SIG-M5 (cell line): ENCODE data around the gene MPPED1.

ENCODE experiments used
- DNase-seq: peaks from one replicate; lab custom pipeline; 2025; lab: John Stamatoyannopoulos, UW

Gene MPPED1

GRCh38 chr22:43411869-43412807 lies at the start of gene MPPED1:
Gene MPPED1 (plus strand): TSS chr22:43412014. CDS start chr22:43424986, 12,972 bp downstream.
- DNase-seq: no peak

DNA sequence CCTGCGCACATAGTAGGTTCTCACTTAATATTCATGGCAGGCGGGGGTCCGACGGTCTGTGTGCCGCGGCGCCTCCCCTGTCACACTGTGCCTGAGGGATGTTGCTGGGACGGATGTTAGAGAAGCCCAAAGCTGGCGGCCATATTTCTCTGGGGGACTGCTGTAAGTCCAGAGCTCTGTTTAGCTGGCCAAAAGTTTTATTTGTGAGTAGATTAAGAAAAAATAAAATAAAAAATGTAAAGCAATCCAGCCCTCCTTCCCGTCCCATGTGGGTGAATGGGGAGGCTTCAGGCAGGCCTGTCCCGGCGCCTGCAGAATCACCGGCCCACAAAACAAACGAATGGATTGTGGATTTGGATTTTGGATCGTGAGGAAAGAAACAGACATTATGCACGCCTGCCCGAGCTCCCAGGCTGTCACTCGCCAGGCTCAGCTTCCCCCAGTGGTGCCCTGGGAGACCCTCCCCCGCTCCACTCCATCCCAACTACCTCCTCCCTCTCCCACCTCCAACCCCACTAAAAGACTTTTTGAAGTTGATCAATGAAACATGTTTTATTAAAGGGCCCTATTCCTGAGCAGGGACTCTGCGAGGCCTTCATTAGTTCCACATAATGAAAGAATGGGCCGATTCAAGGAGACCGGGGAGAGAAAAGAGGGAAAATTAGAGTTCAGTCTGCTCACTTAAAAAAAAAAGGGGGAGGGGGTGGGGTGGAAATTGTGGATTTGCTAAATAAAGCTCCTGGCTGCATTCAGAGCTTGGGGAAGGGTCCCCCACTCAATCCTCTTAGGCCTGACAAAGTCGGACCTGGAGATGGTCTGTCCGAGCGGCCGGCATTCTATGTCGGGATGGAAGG lies 48.3 kb upstream of the MPPED1 start:
- no peak for DNase-seq

GRCh38 chr22:43364169-43364435 lies 47.7 kb upstream of the MPPED1 start:
- DNase-seq: no peak

GRCh38 chr22:43365715-43366440 lies 45.9 kb upstream of the MPPED1 start:
- DNase-seq: no peak

DNA sequence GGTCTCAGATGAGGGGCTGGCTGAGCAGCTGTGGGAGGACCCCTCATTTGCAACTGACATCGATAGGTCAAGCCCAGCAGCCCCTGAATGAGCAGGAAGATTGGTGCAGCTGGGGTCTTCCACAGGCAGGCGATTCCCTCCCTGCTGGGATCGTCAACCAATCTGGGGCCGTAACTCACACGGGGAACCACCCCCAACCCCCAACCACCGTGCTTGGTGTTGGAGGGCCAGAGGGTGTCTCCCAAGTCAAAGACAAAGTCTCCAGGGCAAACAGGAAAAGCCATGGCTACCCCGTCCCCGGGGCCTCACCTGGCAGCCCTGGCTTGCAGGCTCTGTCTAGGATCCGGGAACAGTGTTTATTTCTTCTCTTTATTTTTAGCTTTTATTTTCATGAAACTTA lies 41.8 kb upstream of the MPPED1 start:
- DNase-seq: no peak

DNA sequence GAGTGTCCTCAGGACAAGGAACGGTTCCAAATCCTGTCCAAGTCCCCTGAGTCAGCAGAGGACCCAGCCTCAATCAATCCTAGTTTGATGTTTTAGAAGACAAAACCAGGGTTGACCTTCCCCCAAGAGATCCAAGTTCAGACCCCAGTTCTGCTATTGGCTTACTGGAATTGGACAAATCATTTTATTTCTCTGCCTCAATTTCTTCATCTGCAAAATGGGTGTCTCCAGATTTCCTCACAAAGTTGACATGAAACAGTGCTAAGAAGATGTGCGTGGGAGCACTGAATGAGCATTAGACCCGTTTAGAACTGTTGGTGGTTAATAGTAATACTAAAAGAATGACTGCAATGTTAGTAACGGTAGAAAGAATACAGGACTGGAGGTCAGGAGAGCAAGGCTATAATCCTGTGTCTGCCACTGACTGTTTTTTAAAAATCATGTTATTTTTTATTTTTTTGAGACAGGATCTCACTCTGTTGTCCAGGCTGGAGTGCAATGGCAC lies 35.8 kb upstream of the MPPED1 start:
- no peak for DNase-seq

DNA sequence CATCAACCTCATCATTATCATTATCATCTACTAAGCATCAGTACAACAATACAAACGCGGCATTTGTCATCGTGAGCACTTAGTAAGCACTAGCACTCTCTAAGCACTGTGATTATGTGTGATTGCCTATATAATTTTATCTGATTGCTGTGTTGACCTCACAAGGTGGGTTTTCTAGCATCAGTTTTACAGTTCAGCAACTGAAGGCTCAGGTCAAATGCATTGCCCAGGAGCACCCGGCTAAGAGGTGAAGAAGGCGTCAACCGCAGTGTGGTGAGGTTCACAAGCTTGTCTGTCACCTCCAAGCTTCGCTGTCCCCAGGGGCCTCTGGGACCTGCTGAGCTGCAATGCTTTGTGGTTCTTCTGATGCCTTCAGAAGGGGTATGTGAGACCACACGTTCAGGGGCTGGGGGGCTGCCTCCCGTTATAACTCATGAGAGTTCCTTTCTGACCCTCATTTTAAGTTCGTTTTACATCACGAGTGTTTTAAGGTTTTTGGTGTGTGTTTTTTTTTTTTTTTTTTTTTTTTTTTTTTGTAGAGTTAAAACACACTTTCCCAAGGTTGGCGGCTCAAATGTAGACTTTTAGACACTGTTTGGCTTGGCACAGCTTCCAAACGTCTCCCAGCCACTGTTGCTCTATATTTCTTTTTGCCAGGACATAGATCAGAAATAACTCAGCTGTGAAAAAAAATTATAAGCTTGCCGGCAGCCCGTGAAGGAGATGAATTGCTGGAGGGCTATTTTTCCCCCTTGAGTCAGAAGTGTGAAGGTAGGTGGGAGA lies 34.9 kb upstream of the MPPED1 start:
- DNase-seq: no peak

- DNase-seq: no peak
Observed at GRCh38 chr22:43377548-43377895, 34.3 kb upstream of the MPPED1 start.

- no peak for DNase-seq
Observed at GRCh38 chr22:43377896-43378704, 33.7 kb upstream of the MPPED1 start.

DNA sequence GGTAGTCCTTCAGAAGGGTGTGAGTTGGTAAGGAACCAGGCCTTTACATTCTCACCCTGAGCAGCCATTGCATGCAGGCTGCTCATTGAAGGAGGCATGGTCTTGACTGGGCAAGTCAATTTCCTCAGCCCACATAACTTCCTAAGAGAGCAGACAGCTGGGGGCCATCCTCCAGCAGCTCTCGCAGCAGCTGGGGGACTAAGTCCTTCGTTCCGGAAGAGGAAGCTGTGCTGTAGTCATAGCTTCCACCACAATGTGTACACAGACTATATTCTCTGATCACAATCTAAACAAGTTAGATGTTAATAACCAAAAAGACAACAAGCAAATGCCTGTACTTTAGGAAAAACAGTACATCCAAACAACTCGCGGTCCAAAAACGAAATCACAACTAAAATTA lies 30.1 kb upstream of the MPPED1 start:
- no peak for DNase-seq

DNA sequence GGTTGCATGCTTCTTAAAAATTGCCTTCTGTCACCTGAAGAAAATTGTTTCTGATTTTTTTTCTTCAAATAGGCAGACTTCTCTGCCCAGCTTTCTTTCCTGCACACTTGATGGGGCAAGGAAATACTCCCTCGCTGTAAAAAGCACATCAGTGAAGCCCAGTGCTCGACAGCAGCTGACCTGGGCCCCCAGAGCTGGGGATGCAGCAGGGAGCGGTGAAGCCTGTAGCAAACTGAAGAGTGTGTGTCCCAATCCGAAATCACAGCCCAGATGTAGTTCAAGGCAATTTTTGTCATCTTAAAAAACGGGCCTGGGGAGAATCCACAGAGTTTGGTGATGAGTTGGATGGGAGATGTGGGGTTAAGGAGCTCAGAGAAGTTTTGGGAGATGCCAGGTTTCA lies 27.0 kb upstream of the MPPED1 start:
- no peak for DNase-seq

- DNase-seq: no peak
Observed at GRCh38 chr22:43385770-43386641, 25.8 kb upstream of the MPPED1 start.

- no peak for DNase-seq
Observed at GRCh38 chr22:43387815-43388214, 24.0 kb upstream of the MPPED1 start.

GRCh38 chr22:43388420-43388851 lies 23.4 kb upstream of the MPPED1 start:
- DNase-seq: no peak

- DNase-seq: no peak
Observed at GRCh38 chr22:43389227-43389836, 22.5 kb upstream of the MPPED1 start.

- no peak for DNase-seq
Observed at GRCh38 chr22:43390166-43390565, 21.6 kb upstream of the MPPED1 start.

- no peak for DNase-seq
Observed at GRCh38 chr22:43390872-43391271, 20.9 kb upstream of the MPPED1 start.

- no peak for DNase-seq
Observed at GRCh38 chr22:43391306-43391705, 20.5 kb upstream of the MPPED1 start.

- no peak for DNase-seq
Observed at GRCh38 chr22:43392385-43392989, 19.3 kb upstream of the MPPED1 start.
